AG04450 (cell line): ENCODE data around the gene ARHGAP8. TPM values are rescaled to one million over a fixed set of nuclear protein-coding genes. Genes with fewer than 3 reads are reported as not detected.
A peak's percentile ranks its signal among the peaks of the same experiment; 100 is the strongest.
"Not testable (repeated sequence)": the region's sequence is repeated elsewhere in the genome, so short reads cannot be mapped to it uniquely, and the experiment has no call there.

Experiments used
- CTCF ChIA-PET: fragments of 300-600, 350-600 bp; formaldehyde crosslinking; extraction: SDS; loops from one replicate; lab custom pipeline; 2022; ENCODE audit warnings: antibody characterized with exemption, inconsistent platforms; lab: Charles Lee
- POLR2A ChIA-PET: fragments of 350-600 bp; formaldehyde crosslinking; extraction: SDS; loops from one replicate; lab custom pipeline; 2021; ENCODE audit warnings: antibody characterized with exemption, inconsistent platforms; lab: Yijun Ruan, JAX
- DNase-seq: peaks from one replicate; pipeline ENCODE4 v3.0.0-alpha.2; 2011; ENCODE audit warnings: low read depth, low spot score
- H3K27ac ChIP-seq: one replicate; pipeline ENCODE4 v1.5.1; 2012; ENCODE audit warnings: low read depth, low read length, control low read depth
- H3K27me3 ChIP-seq: one replicate; pipeline ENCODE4 v1.6.0; 2012; ENCODE audit warnings: low read length; ENCODE audit not compliant: control insufficient read depth, insufficient read depth
- H3K4me3 ChIP-seq: 2 replicates; pipeline ENCODE4 v1.5.1; 2011; ENCODE audit warnings: mild to moderate bottlenecking, low read depth, low read length, control low read depth
- H3K9me3 ChIP-seq: 2 replicates; pipeline ENCODE4 v1.5.1; 2012; ENCODE audit warnings: low read length; ENCODE audit not compliant: control insufficient read depth, insufficient read depth
- polyA plus RNA-seq: library from polyadenylated mRNA; depleted of rRNA; stranded (reverse); fragments of >200 nt; gene quantifications from 2 replicates; pipeline ENCODE4 v1.2.3, GENCODE V29; 2011
- TF ChIP-seq, protein P1 (sequence below): IDR thresholded peaks from 2 replicates; pipeline ENCODE4 v1.5.1; 2011; ENCODE audit warnings: low read depth, low read length, control low read depth, inconsistent platforms

ARHGAP8 gene
- polyA plus RNA-seq, 1 experiment, result 0.16 TPM

DNA sequence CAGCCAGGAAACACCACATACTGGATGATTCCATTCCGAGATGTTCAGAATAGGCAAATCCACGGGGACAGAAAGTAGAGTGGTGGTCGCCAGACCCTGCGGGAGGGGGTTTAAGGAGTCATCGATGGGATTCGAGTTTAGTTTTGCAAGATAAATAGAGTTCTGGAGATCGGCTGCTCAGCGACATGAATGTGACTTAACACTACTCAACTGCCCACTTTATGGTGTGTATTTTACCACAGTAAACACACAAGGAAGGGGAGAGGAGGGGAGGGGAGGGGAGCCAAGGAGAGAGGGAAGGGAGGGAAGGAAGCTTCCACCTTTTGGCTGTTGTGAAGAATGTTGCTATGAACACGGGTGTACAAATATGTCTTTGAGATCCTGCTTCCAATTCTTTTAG is 10.4 kb upstream of the ARHGAP8 start:
- no peaks in the 10 kb centered on the region for H3K9me3 ChIP-seq
- ChIA-PET POLR2A (no interaction called here), CTCF (no interaction called here)
- TF ChIP-seq, protein P1, sequence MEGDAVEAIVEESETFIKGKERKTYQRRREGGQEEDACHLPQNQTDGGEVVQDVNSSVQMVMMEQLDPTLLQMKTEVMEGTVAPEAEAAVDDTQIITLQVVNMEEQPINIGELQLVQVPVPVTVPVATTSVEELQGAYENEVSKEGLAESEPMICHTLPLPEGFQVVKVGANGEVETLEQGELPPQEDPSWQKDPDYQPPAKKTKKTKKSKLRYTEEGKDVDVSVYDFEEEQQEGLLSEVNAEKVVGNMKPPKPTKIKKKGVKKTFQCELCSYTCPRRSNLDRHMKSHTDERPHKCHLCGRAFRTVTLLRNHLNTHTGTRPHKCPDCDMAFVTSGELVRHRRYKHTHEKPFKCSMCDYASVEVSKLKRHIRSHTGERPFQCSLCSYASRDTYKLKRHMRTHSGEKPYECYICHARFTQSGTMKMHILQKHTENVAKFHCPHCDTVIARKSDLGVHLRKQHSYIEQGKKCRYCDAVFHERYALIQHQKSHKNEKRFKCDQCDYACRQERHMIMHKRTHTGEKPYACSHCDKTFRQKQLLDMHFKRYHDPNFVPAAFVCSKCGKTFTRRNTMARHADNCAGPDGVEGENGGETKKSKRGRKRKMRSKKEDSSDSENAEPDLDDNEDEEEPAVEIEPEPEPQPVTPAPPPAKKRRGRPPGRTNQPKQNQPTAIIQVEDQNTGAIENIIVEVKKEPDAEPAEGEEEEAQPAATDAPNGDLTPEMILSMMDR, result no peak
- H3K27me3 ChIP-seq, result peaks cover 4% of the 10 kb centered on the region
- DNase-seq, result no peak
- no peak overlapping the region for H3K27ac ChIP-seq
- H3K4me3 ChIP-seq, result no peak overlapping the region

DNA sequence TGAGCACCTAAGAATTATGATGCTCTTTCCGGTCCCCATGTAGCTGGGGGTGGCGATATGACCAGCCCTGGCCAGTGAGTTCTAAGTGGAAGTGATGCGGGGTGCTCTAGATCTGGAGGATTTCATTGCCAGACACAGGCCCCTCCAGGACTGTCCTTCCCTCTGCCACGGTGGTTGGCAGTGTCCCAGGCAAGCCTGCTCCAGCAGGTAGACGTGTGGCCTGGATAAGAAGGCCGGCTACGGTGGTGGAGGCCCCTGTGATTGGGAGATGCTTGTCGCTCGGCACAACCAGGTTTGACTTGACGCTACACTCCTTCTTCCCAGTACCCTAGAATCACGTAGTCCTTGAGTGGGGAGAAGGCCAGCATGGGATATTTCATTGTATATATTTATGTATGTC is 9.1 kb upstream of the ARHGAP8 start:
- DNase-seq, result no peak
- Histone ChIP-seq H3K27ac (peak overlapping the region; percentile 57), H3K4me3 (no peak overlapping the region), H3K27me3 (peaks cover 4% of the 10 kb centered on the region), H3K9me3 (no peaks in the 10 kb centered on the region)
- ChIA-PET POLR2A (interaction anchor here (0.6 to 1.3 kb wide), 4 partner anchors 41 to 806 kb away, joined by 3 to 4 read pairs (median 4); partner anchors contain the start of genes PRR5 and SAMM50), CTCF (interaction anchor here (0.8 to 1.1 kb wide), 2 partner anchors 8 to 58 kb away, joined by 3 to 4 read pairs; no protein-coding TSS in a partner anchor)
- TF ChIP-seq, protein P1, result no peak

DNA sequence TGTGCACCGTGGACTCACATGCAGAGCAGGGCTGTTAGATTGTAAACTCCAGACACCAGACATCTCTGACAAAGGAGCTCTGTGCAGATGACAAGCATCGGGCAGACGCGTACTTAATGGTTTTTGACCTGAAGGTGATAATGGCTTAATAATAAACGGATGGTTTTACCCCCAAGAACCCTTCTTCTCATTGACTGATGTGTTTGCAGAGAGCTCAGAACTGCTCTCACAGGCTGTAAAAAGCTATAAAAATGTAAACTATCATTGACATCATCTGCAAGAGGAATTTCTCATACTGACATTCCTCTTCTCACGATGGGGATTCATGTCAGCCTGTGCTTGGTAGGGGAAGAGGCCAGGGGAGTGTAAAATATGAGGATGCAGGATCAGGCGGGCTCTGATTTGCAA is 8.6 kb upstream of the ARHGAP8 start:
- H3K4me3 ChIP-seq, result no peak overlapping the region
- DNase-seq, result peak; percentile 57
- TF ChIP-seq, protein P1, result no peak
- ChIA-PET CTCF (interaction anchor here (0.8 to 1.1 kb wide), 2 partner anchors 9 to 59 kb away, joined by 3 to 4 read pairs; no protein-coding TSS in a partner anchor), POLR2A (interaction anchor here (0.6 to 1.3 kb wide), 5 partner anchors 42 to 805 kb away, joined by 3 to 4 read pairs (median 3); partner anchors contain the start of genes PRR5 and SAMM50)
- H3K9me3 ChIP-seq, result no peaks in the 10 kb centered on the region
- peaks cover 4% of the 10 kb centered on the region for H3K27me3 ChIP-seq
- peak overlapping the region; percentile 57 for H3K27ac ChIP-seq

DNA sequence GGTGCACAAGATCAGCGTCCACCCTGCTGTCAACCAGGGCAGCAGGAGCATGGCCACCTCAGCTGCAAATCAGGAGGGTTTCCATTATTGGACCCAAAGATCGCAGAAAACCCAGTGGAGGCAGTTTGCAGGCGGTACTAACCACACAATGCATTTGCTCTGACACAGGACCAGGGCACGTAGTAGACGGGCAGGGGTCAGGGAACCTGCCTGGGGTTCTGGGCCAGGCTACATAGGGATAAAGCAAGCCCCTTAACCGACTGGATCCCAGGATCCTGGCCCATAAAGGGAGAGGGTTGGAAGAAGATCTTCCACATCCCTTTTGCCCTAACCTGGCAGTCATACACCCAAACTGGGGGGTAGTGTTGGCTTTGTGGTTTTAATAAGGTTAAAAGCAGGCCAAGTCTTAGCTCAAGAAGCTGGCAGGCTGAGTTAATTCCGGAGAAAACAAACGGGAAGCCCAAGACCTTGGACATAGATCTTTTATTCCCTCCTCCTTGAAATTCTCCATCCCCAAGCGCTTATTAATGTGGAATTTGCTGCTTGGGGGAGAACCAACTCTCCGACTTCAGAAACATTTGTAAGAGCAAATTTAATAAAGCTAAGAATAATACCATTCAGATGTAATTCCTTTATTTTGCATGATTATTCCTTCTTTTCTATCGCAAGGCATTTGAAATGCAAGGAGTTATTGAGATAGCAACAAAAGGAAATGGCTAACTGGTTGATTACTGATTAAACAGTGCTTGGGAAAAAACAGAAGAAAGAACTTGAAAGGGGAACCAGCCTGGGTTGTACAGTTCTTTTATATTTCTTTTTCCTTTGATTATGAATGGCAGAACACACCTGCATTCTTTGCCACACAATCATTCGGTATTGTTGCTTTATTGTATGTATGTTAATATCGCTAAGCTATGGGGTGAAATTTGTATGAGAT is 6.3 kb upstream of the ARHGAP8 start:
- no peak for DNase-seq
- TF ChIP-seq, protein P1, result no peak
- ChIA-PET POLR2A (interaction anchor here (0.6 to 0.7 kb wide), 2 partner anchors 44 to 362 kb away, joined by 3 to 7 read pairs; no protein-coding TSS in a partner anchor), CTCF (interaction anchor here (1.4 to 2.3 kb wide), 2 partner anchors 10 to 62 kb away, joined by 6 to 9 read pairs; no protein-coding TSS in a partner anchor)
- H3K9me3 ChIP-seq, result no peaks in the 10 kb centered on the region
- H3K27ac ChIP-seq, result no peak overlapping the region
- H3K27me3 ChIP-seq, result peaks cover 4% of the 10 kb centered on the region
- H3K4me3 ChIP-seq, result no peak overlapping the region

DNA sequence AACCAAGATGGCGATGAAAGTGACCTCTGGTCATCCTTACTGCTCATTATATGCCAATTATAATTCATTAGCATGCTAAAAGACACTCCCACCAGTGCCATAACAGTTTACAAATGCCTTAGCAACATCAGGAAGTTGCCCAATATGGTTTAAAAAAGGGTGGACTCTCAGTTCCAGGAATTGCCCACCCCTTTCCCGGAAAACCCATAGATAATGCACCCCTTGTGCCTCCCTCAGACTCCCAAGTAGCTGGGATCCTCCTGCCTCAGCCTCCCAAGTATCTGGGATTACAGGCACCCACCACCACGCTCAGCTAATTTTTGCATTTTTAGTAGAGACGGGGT is 4.6 kb upstream of the ARHGAP8 start:
- H3K9me3 ChIP-seq, DNase-seq, H3K27ac ChIP-seq, H3K27me3 ChIP-seq, H3K4me3 ChIP-seq, POLR2A ChIA-PET: not testable (repeated sequence)
- CTCF ChIA-PET, result interaction anchor here (1.2 to 2.3 kb wide), 2 partner anchors 50 to 64 kb away, joined by 3 to 9 read pairs; no protein-coding TSS in a partner anchor
